Astrocyte (in vitro differentiated cells and primary cell): ENCODE measurements around the gene EPS8L3.

ENCODE experiments used
- CTCF ChIP-seq: IDR thresholded peaks from 2 replicates; pipeline ENCODE4 v1.5.1; 2011; ENCODE audit warnings: low read depth, mild to moderate bottlenecking, inconsistent platforms, low read length, moderate library complexity; ENCODE audit not compliant: insufficient read depth
- EZH2 ChIP-seq: IDR thresholded peaks from 2 replicates; pipeline ENCODE4 v1.6.1; 2012; ENCODE audit warnings: mild to moderate bottlenecking, low read length, inconsistent platforms; ENCODE audit not compliant: insufficient read depth

GRCh38 chr1:109716570-109717090 is 47.1 kb downstream of the EPS8L3 start:
- TF ChIP-seq EZH2 (no peak), CTCF (no peak)
